GM18502 (cell line): ENCODE results near the gene ITIH4.
"Not testable (repeated sequence)": the region's sequence is repeated elsewhere in the genome, so short reads cannot be mapped to it uniquely, and the experiment has no call there.

Experiments used
- ATAC-seq: cut with Tn5 transposase; IDR thresholded peaks from one replicate; pipeline ENCODE4 v1.9.1; 2021; ENCODE audit warnings: mild to moderate bottlenecking; ENCODE audit not compliant: unreplicated experiment, poor library complexity

The ITIH4 gene

GRCh38 chr3:52787246-52787645, 43.2 kb downstream of the ITIH4 start:
- no peak for ATAC-seq

- ATAC-seq: no peak
Observed at GRCh38 chr3:52786330-52787215, 43.9 kb downstream of the ITIH4 start.

GRCh38 chr3:52784931-52785590, 45.4 kb downstream of the ITIH4 start:
- ATAC-seq: no peak

- ATAC-seq: no peak
Observed at GRCh38 chr3:52784021-52784621, 46.4 kb downstream of the ITIH4 start.

GRCh38 chr3:52783211-52783555, 47.3 kb downstream of the ITIH4 start:
- ATAC-seq: no peak

GRCh38 chr3:52782412-52783210, 47.9 kb downstream of the ITIH4 start:
- no peak for ATAC-seq

- no peak for ATAC-seq
Observed at GRCh38 chr3:52781741-52782140, 48.7 kb downstream of the ITIH4 start.

- no peak for ATAC-seq
Observed at GRCh38 chr3:52779837-52780585, 50.5 kb downstream of the ITIH4 start.

GRCh38 chr3:52779011-52779836, 51.2 kb downstream of the ITIH4 start:
- peak; percentile 77 for ATAC-seq

- ATAC-seq: no peak
Observed at GRCh38 chr3:52777959-52778805, 52.3 kb downstream of the ITIH4 start.

- no peak for ATAC-seq
Observed at GRCh38 chr3:52777127-52777958, 53.1 kb downstream of the ITIH4 start, which contains the start of gene ITIH1. Gene ITIH1 (plus strand): TSS chr3:52777599. CDS start chr3:52777616, 17 bp downstream.

- ATAC-seq: not testable (repeated sequence)
Observed at GRCh38 chr3:52776486-52776885, 54.0 kb downstream of the ITIH4 start.

GRCh38 chr3:52775877-52776276, 54.6 kb downstream of the ITIH4 start:
- ATAC-seq: no peak

GRCh38 chr3:52774901-52775864, 55.3 kb downstream of the ITIH4 start:
- no peak for ATAC-seq

GRCh38 chr3:52774066-52774713, 56.3 kb downstream of the ITIH4 start:
- no peak for ATAC-seq
